Stimulated activated naive CD4-positive, alpha-beta T cell treated with Interleukin-2 at 50 U/mL for 16 hours (primary cell): ENCODE data around the gene RCOR2.
A peak's percentile ranks its signal among the peaks of the same experiment; 100 is the strongest.
"Not testable (repeated sequence)": the region's sequence is repeated elsewhere in the genome, so short reads cannot be mapped to it uniquely, and the experiment has no call there.

ENCODE experiments used
- DNase-seq: peaks from one replicate; lab custom pipeline; 2025; lab: John Stamatoyannopoulos, UW

RCOR2 gene

DNA sequence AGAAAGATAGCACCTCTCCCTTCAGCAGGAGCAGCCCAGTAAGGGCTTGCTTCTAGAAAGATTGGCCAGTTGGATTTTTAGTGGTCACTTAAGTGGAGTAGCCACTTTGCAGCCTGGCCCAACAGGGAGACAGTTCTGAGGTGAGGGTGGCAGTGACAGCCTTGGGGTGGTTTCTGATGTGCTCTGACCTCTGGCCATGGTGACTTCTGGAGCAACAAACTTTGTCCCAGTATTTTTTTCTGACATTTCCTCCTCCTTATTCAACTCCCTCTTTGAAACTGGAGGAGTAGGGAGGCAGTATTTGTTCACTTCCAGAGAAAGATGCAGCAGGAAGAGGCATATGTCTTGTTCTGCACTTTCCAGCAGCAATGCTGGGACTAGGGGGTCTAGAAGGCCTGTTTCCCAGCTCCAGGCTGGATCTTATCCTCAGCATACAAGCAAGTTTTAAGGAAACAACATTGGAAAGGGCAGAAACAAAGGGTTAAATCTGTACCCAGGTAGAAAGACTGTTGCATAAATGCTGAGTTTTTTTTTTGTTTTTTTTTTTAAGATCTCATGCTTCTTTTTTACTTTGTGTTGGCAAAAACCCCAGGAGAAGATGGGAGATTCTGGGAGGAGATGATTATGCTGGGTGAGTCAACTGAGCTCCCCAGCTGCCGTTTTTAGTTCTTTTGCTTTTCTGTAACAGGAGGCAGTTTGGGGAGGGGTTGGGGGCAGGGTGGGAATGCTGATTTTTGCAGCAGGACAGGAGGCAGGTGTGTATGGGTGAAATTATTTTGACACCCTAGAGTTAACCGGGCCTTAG, 37.2 kb downstream of the RCOR2 start:
- no peak for DNase-seq

DNA sequence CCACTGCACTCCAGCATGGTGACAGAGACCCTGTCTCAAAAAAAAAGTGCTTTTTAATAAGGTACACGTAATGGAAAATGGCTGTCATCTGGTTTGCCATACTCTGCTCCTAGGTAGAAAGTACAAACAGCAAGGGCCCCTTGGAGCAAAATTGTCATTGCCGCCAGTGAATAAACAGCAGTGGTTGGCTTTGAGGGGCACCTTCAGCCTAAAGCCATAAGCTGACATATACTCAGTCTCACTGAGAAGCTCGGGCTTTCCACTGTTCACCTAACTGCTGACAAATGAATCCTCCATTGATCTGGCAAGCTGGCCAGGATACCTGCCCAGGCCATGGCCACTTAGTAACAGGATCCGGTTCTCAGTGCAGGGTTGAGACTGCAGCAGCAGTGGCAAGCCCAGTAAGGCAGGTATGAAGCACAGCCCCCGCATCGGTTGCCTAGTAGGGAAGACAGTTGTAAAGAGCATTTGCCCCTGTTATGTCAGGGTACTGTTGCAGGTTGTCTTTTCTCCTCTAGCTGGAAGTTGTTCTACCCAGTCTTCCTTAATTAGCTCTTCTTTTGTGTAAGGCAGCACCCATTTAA, 39.2 kb downstream of the RCOR2 start:
- no peak for DNase-seq

DNA sequence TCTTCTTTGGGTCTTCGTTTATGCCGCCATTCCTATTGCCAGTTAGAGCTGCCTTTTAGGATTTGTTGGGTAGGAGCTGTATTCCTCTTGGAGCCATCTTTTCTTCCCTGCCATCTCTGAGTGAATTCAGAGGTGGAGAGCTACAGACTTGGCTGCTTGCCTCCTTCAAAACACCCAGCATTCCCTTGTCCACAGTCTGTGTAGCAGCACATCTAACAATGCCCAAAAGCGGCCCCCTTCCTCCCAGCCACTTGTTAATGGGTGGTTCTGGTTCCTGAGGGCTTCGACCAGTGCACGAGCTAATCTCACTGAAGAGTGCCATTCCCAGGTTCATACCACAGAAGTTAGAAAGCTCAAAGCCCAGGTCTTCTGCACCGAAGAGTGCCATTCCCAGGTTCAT, 40.3 kb downstream of the RCOR2 start:
- DNase-seq: no peak

DNA sequence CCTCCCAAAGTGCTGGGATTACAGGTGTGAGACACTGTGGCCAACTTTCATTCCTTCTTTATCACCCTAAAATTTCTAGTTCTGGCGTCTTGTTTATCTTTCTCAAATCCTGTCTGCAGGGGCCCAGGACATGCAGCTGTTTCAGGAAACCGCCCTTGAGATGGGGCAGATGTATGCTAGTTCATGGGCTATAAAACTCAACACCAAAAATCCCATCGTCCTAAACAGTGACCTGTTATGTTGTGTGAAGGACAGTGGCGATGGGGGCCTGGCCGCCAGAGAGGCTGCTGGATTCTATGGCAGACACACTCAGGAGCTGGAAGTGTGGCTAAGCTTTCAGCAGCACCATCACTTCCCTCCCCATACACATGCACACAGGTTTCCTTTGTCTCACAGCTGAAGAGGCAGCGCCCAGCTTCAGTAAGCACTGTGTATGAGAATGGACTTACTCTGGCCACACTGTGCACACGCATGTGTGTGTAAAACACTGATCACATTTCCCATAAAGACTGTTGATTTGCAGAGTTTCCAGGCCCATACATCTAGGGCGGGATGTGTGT, 41.4 kb downstream of the RCOR2 start:
- no peak for DNase-seq

DNA sequence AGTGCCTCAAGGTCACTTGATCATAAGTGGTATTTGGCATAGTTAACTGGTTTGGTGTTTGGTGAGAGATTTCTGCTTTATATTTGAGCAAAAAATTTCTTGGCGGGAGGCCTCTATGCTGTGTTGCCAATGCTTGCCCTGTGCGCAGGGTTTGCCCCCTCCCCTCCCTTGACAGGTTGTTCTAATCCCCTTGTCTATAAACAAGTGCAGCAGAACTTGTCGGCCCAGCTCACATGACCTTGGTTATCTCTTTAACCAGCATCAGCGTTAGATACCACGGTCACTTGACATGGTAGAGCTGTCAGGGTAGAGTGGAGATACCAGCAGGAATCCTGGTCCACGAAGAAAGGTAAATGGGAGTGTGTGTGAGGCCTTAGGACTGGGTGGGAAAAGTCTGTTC, 42.5 kb downstream of the RCOR2 start:
- DNase-seq: no peak

DNA sequence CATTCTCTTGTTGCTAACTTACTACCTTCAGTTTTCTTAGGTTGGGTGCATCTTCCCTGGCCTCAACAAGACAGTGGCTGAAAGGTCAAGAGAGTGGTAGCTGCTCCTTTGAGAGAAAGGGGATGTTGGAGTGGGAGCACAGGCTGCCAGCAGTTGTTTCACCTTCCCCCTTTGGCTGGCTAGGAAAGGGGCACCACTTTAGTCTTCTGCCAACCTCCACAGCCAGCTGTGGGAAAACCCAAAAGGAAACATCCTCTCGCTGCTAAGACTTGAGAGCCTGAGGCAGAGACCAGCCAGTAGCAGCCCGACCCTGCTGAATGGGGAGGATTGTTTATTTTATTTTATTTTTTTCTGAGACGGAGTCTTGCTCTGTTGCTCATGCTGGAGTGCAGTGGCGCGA, 43.7 kb downstream of the RCOR2 start:
- DNase-seq: no peak

DNA sequence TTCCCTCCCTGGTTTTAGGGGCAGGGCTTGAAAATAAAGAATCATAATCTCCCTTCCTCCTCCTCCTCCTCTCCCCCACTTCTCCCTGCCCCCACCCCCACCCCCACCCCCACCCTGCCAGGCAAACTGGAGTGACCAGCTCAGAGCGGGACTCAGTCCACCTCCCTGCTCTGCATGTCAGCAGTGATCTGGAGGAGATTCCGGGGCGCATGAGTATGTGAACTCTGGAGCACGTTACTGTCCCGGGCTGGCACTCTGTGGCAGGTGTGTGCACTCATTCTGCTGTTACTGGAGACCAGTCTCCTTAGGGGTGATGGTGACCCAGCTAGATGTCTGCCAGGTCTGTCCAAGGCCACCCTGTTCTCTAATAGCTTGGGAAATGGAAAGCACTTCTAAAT, 44.2 kb downstream of the RCOR2 start:
- no peak for DNase-seq

DNA sequence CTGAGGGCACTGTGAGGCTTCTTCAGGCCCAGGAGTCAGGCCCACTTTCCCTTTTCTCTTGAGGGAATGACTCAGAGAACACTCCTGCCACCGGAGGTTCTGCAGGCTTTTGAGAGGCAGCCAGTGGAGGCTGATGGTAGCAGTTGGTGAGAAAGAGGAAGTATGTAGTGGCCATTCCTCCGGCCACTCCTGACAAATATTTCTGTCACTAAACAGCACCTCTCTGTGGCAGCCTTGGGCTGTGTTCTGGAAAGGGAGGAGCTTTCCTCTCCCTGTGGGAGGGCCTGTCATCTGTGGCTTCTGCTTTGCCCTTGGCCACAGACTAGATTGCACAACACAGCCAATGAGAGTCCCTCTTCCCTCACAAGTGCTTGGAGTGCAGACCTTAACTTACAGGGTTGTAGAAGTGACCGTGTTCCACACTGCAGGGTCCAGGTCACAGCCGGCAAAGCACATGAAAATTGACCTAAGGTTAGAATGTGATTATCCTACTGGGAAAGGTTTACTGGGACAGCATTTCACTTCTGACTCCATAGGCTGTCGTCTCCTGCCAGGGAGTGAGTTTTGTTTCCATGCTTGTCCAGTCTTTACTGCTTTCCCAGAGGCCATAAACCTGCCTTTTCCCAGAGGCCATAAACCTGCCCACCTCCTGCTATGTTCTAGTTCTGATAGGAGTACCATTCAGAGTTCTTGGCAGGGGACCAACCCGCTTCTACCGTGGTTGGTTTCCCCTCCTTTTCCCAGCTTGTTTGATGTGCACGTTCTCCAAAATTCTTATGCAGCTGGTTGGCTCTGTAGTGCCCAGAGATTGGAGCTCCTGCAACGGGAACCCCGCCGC, 44.8 kb downstream of the RCOR2 start:
- DNase-seq: no peak

DNA sequence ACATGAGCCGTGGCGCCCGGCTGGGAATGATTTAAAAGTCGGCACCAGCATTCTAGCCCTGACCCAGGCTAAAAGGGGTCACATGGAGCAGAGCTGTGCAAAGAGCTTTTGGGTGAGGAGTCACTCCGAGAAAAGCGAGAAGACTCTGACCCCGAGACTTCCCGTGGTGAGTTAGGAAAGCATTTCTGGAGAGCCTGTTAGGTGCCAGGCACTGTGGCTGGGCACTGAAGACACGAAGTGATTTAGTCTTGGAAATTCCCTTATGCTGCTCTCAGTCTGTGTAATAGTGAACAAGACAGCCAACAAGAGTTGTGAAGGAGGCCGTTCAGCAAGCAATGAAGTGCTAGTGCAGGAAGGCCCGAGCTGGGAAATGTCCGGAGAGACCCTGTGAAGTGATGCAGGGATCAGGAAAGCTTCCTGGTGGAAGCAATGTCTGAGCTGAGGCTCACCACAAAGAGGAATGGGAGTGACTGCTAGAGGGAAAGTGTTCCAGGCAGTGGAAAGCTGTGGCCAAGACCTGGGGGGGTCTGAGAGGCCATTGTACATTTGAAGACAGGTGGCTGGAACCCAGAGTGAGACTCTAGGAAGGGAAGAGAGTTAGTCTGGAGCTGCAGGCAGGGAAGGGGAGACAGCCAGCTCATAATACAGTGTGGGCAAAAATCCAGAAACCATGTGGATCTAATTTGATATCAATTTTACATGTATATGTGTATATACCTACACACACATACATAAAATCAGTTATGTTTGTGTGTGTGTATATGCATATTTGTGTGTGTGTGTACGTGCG, 46.4 kb downstream of the RCOR2 start:
- DNase-seq: peak; percentile 20

DNA sequence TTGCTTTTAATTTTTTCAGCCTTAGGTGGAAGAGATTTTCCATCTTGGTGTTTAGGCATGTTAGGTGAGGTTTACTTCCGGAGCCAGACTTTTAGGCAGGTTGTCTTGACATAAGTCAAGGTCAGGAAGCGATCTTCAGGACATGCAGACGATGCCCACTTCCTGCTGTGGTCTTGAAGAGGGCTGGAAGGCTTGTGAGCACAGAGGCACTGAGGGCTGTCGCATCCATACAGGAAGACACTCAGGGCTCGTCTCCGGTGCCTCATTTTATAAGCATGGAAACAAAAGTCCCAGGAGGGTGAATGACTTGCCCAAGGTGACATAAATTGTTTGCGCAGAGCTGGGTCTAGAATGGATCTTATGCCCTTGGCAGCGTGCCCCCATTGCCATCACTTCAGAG, 47.3 kb downstream of the RCOR2 start:
- DNase-seq: no peak

DNA sequence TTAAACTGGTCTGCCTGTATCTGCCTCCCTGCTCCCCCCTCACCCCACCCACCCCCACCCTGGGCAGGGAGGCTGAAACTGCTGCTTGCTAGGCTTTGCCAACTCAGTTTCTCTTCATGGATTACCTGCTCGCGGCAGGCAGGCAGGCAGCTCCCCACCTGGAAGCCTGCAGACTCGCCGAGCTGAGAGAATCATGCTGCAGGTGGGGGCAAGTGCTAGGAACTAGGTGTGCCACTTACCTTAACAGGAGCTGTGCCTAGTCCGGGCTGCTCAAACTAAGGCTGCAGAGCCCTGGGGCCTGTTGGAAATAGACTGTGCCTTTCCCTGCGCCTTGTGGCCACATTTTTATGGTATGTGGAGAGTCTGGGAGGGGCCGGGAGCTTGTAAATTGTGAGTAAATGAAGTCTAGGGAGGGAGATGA, 47.8 kb downstream of the RCOR2 start:
- DNase-seq: no peak

DNA sequence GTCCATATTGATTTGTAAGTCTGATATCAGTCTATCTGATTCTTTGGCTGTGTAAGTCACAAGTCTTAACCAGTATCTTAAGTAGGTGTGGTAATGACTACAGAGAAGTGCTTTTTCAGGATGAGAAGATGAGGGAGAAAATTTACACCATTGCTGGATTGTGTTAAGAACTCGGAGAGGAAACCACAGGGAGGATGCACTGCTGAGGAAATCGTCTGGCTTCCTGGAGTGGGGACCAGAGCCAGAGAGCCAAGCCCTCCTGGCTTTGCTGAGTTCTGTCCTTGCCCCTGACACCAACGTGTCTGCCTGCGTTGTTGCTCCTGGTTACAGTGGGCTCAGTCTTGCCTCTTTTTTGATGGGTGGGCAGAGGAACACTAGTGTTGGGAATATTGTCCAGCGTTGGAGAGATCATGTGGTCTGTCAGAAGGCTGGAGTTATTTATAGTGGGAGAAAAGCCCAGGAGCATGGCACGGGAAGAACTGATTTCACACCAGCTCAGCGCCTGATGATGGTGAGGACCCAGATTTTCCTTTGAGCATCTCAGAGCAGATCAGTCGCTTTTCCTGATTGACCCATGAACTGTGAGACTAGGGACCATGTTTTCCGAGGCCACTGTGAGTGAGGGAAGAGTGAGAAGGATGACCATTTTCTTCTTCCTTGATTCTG, 48.4 kb downstream of the RCOR2 start:
- DNase-seq: no peak

DNA sequence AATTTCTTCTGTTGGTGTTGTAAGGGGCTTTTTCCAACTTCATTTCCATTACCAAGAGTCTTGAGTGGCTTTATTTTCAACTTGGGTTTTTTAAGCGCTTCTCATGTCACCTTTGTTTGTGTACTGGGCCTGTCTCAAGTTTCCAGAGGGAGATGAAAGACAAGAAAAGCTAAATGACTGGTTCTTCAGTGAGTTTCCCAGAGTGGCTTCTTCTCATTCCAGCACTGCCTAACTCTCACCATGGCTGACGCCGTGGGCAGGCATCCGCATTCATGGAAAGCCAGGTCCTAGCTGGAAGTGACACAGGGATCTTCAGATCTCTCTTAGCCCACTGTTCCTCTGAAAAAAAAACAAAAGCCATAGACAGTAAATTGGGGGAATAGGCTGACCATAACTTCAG, 49.5 kb downstream of the RCOR2 start:
- DNase-seq: no peak

DNA sequence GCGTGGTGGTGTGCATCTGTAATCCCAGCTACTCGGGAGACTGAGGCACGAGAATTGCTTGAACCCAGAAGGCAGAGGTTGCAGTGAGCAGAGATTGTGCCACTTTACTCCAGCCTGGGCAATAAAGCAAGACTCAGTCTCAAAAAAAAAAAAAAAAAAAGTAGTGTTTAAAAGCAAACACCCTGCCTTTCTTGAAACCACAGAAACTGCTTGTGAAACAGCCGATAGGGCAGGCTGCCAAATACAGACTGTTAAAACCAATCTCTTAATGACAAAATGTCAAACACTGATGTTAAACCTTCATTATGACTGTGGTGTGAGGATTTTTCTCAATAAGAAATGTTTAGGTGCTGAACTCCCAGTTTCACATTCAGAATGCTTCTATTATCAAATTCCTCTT, 50.8 kb downstream of the RCOR2 start:
- peak; percentile 79 for DNase-seq

DNA sequence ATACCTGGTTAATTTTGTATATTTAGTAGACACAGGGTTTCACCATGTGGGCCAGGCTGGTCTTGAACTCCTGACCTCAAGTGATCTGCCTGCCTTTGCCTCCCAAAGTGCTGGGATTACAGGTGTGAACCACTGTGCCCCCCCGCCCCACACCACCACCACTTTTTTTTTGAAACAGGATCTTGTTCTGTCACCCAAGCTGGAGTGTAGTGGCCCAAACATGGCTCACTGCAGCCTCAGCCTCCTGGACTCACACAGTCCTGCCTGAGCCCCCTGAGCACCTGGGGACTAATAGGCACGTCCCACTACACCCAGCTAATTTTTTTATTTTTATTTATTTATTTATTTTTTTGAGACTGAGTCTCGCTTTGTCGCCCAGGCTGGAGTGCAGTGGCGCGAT, 53.3 kb downstream of the RCOR2 start:
- DNase-seq: not testable (repeated sequence)

DNA sequence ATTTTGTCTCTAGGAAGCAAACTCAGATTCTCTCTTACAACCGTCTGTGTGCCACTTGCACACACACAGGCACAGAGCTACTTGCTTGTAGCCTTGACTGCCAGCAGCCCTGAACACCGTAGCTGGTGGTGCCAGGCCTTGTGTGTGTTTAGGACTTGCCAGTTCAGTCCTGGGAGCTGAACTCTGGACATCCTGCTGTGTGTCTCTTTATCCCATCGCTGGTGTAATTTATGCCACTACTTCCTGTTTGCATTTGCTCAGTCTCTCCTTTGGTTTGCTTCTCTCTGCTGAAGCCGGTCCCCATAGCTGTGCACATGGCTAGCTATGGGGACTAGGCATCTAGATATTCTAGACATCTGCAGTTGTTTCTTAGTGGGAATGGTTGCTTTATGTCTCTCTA, 54.0 kb downstream of the RCOR2 start:
- no peak for DNase-seq
